ENCODE measurements around the gene OLA1. TPM values are rescaled to one million over a fixed set of nuclear protein-coding genes. Genes with fewer than 3 reads are reported as not detected.

Gene OLA1
- total and polyA plus RNA-seq, 9 of the 15 experiments (the other 6 are each of a cell fraction or from before 2014, with no cell fraction given) = 208 to 353 (median 225) TPM

- no peak for TF ChIP-seq POLR3G (IDR thresholded peaks at IDR 0.05; ENCODE audit: extremely low read depth, insufficient read length, insufficient replicate concordance)
- TF ChIP-seq TCF3 (CRISPR knock-in tag; IDR thresholded peaks at IDR 0.05) = no peak
- TF ChIP-seq USF2 (CRISPR knock-in tag; IDR thresholded peaks at IDR 0.05) = no peak
- TF ChIP-seq PATZ1 (CRISPR knock-in tag; IDR thresholded peaks at IDR 0.05; ENCODE audit: borderline replicate concordance) = no peak
- no peak for TF ChIP-seq PRDM10 (IDR thresholded peaks at IDR 0.05; ENCODE audit: partially characterized antibody)
- no peak for TF ChIP-seq ZBTB11 (CRISPR knock-in tag; IDR thresholded peaks at IDR 0.05)
- no peak for TF ChIP-seq SPI1 (IDR thresholded peaks at IDR 0.05; ENCODE audit: borderline replicate concordance, low read depth, low read length)
- peak in 1 of 2 experiments; percentile 67; a peak in 1 of 3 replicates for TF ChIP-seq CBX3 (IDR thresholded peaks at IDR 0.05; ENCODE audit: borderline replicate concordance in 1 of 2, low read length in 2 of 2)
- TF ChIP-seq NUFIP1 (IDR thresholded peaks at IDR 0.05; ENCODE audit: partially characterized antibody) = no peak
- TF ChIP-seq TSC22D4 (tag; IDR thresholded peaks at IDR 0.05) = no peak
- TF ChIP-seq KDM4B (IDR thresholded peaks at IDR 0.05; ENCODE audit: borderline replicate concordance in 2 of 2, low read depth in 1 of 2) = no peak
- no peak; the same call in 1 of the 2 replicates for TF ChIP-seq SMAD4 (CRISPR knock-in tag; conservative IDR thresholded peaks at IDR 0.05)
- TF ChIP-seq ZNF140 (CRISPR knock-in tag; IDR thresholded peaks at IDR 0.05) = no peak
- TF ChIP-seq NR4A1 (CRISPR knock-in tag; IDR thresholded peaks at IDR 0.05) = no peak
- TF ChIP-seq NR4A1 (tag; IDR thresholded peaks at IDR 0.05) = no peak
Observed at GRCh38 chr2:174035981-174036742, 212.2 kb downstream of the OLA1 start (continued).

Data from K562 (cell line).